HCT116 (cell line): ENCODE measurements around the gene RNF166. TPM values are rescaled to one million over a fixed set of nuclear protein-coding genes. Genes with fewer than 3 reads are reported as not detected.
A peak's percentile ranks its signal among the peaks of the same experiment; 100 is the strongest.

Experiments
- ATAC-seq: fragments of 200-7000 bp; cut with Tn5 transposase; 2 replicates; pipeline ENCODE4 v1.9.1; 2020; ENCODE audit warnings: mild to moderate bottlenecking, moderate library complexity
- BruUV-seq: library from RNA; stranded (reverse); fragments of 400-500 nt; replicated peaks from 2 replicates; lab custom pipeline; 2021; lab: Mats Ljungman, UMichigan
- CTCF ChIA-PET: fragments of 300-600 bp; sonication (Branson Sonifier 250); formaldehyde crosslinking; loops from one replicate; lab custom pipeline; 2021; ENCODE audit warnings: antibody characterized with exemption; lab: Charles Lee
- POLR2A ChIA-PET: fragments of 300-600, 350-600 bp; sonication (Branson Sonifier 250); formaldehyde crosslinking; loops from one replicate; lab custom pipeline; 2021; ENCODE audit warnings: antibody characterized with exemption; lab: Charles Lee
- RAD21 ChIA-PET, 2 experiments: fragments of 300-600 bp; sonication (Branson Sonifier 250); formaldehyde crosslinking; loops; one replicate each; lab custom pipeline; 2023; ENCODE audit warnings: low total read pairs in 2 of 2; ENCODE audit not compliant: uncharacterized antibody in 2 of 2, unreplicated experiment in 2 of 2, low non-redundant PET in 1 of 2; lab: Charles Lee
- DNase-seq: peaks from one replicate; pipeline ENCODE4 v3.0.0-alpha.2; 2010; ENCODE audit warnings: low read depth, low spot score
- H2AFZ ChIP-seq: fragments of 200-600 bp; shearing (Covaris generic), sonication (generic); 2 replicates; pipeline ENCODE4 v1.6.1; 2017; ENCODE audit warnings: low read depth, mixed run types, mixed read lengths, antibody characterized with exemption, low read length; ENCODE audit not compliant: poor library complexity, severe bottlenecking
- H3K27ac ChIP-seq: 2 replicates; pipeline ENCODE4 v1.5.1; 2012; ENCODE audit warnings: low read depth, low read length
- H3K27me3 ChIP-seq: fragments of 200-600 bp; sonication (generic); 2 replicates; pipeline ENCODE4 v1.6.1; 2016; ENCODE audit warnings: mixed run types, low read length, mixed read lengths; ENCODE audit not compliant: insufficient read depth
- H3K36me3 ChIP-seq, 2 experiments: fragments of 200-500 bp in 1 of 2; fragments of 200-600 bp in 1 of 2; sonication (Bioruptor generic) in 1 of 2; sonication (generic) in 1 of 2; 2 replicates each; pipeline versions ENCODE4 v1.5.1 to v1.6.1; 2014 to 2016; ENCODE audit warnings: low read length in 2 of 2, inconsistent platforms in 1 of 2, mixed read lengths in 1 of 2, mixed run types in 1 of 2; ENCODE audit not compliant: insufficient read depth in 2 of 2, control insufficient read depth in 1 of 2
- H3K4me1 ChIP-seq, 2 experiments: fragments of 200-600 bp in 1 of 2; sonication (generic) in 1 of 2; 2 replicates each; pipeline versions ENCODE4 v1.5.1 to v1.6.1; 2012 to 2017; ENCODE audit warnings: low read length in 2 of 2, inconsistent platforms in 1 of 2, mild to moderate bottlenecking in 1 of 2, mixed read lengths in 1 of 2, mixed run types in 1 of 2, moderate library complexity in 1 of 2; ENCODE audit not compliant: insufficient read depth in 2 of 2, control insufficient read depth in 1 of 2
- H3K4me2 ChIP-seq: fragments of 200-600 bp; sonication (generic); 2 replicates; pipeline ENCODE4 v1.6.1; 2017; ENCODE audit warnings: mixed run types, low read length, mixed read lengths
- H3K4me3 ChIP-seq, 2 experiments: fragments of 200-600 bp in 1 of 2; sonication (generic) in 1 of 2; replicated peaks in 1 of 2; 2 replicates each; pipeline ENCODE4 v1.5.1; 2011 to 2016; ENCODE audit warnings: low read length in 2 of 2, control low read depth in 1 of 2, low read depth in 1 of 2, mild to moderate bottlenecking in 1 of 2, mixed read lengths in 1 of 2, mixed run types in 1 of 2
- H3K79me2 ChIP-seq: fragments of 200-600 bp; sonication (generic); 2 replicates; pipeline ENCODE4 v1.6.1; 2017; ENCODE audit warnings: mild to moderate bottlenecking, mixed run types, low read length, moderate library complexity, mixed read lengths; ENCODE audit not compliant: insufficient read depth
- H3K9ac ChIP-seq: fragments of 200-600 bp; sonication (generic); 2 replicates; pipeline ENCODE4 v1.6.1; 2016; ENCODE audit warnings: low read length, mixed read lengths
- H3K9me2 ChIP-seq: fragments of 200-600 bp; sonication (generic), shearing (Covaris generic); 2 replicates; pipeline ENCODE4 v1.6.1; 2017; ENCODE audit warnings: mixed run types, mild to moderate bottlenecking, moderate library complexity; ENCODE audit not compliant: insufficient read depth
- H3K9me3 ChIP-seq, 2 experiments: fragments of 200-500 bp in 1 of 2; fragments of 200-600 bp in 1 of 2; sonication (Bioruptor generic) in 1 of 2; sonication (generic) in 1 of 2; 2 replicates each; pipeline ENCODE4 v1.6.1; 2014 to 2017; ENCODE audit warnings: low read length in 2 of 2, mixed read lengths in 2 of 2, inconsistent platforms in 1 of 2, low read depth in 1 of 2, mild to moderate bottlenecking in 1 of 2, mixed run types in 1 of 2, moderate library complexity in 1 of 2; ENCODE audit not compliant: control insufficient read depth in 1 of 2, insufficient read depth in 1 of 2
- H4K20me1 ChIP-seq: fragments of 200-600 bp; sonication (generic), shearing (Covaris generic); 2 replicates; pipeline ENCODE4 v1.6.1; 2017; ENCODE audit warnings: mixed run types, mild to moderate bottlenecking, moderate library complexity; ENCODE audit not compliant: insufficient read depth
- POLR2AphosphoS5 ChIP-seq: IDR thresholded peaks from 2 replicates; pipeline ENCODE4 v1.6.1; 2011; ENCODE audit warnings: mild to moderate bottlenecking, low read depth, low read length, moderate library complexity
- intact Hi-C: fragments of 100-400 bp; cut with micrococcal nuclease; formaldehyde crosslinking; loops from 2 replicates; pipeline ENCODE4 v1.10.0; 2022
- total RNA-seq: library from RNA; stranded (reverse); gene quantifications from one replicate; pipeline ENCODE4 v1.2.1, GENCODE V29; 2021; ENCODE audit not compliant: unreplicated experiment
- TF ChIP-seq, protein P1 (sequence below), 3 experiments: fragments of 200-600 bp in 1 of 3; sonication (generic) in 1 of 3; IDR thresholded peaks in 2 of 3; conservative IDR thresholded peaks in 1 of 3; 2 replicates each; pipeline ENCODE4 v1.5.1; 2012 to 2017; ENCODE audit warnings: low read depth in 2 of 3, low read length in 2 of 3, antibody characterized with exemption in 1 of 3, borderline replicate concordance in 1 of 3, control low read depth in 1 of 3, mild to moderate bottlenecking in 1 of 3, mixed read lengths in 1 of 3, mixed run types in 1 of 3, moderate library complexity in 1 of 3; ENCODE audit not compliant: insufficient read depth in 1 of 3

Gene RNF166
- total RNA-seq, 1 experiment from 2014 or later, result 39.4 TPM

DNA sequence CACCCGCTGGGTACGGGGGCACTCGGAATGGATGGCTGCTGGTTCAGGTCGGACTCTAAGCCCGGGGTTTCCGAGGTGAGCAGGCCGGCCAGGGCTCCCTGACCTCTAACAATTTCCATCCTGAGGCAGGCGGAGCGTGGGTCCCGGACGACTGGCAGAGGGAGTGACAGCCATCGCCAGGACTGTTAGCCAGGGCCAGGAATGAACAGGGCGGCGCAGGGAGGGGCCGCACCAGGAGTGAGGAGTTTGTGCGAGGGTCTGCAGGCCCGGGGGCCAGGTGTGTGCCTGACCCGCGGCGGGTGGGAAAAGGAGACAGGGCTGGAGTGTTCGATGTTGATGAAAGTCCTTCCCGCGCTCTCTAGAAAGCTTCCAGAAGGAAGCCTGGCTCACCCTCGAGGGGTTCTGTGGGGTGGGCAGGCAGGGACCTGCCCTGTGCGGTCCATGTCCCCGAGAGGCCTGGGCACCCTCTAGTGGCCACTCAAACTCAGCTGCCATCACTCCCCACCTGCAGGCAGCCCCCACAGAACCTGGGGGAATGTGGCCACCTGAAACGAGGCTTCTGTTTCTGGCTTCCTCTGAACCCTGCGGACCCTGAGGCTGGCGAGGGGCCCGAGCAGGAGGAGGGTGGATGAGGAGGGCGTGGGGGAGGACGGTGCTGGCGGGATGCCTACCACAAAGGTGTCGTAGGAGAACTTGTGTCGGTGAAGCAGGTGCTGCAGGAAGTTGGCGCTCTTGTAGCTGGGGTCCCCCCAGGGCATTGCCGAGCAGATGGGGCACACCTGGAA is 8.2 kb downstream of the RNF166 start:
- CTCF ChIA-PET, result interaction anchor here (0.9 kb wide), 1 partner anchor 40 kb away, joined by 3 read pairs; no protein-coding TSS in a partner anchor
- BruUV-seq, result no TSS peak
- no peak for DNase-seq

More for the DNA sequence above, 8.2 kb downstream of the RNF166 start:
- no peaks in the 10 kb centered on the region for H3K9me3 ChIP-seq
- no peaks in the 10 kb centered on the region for H3K9me2 ChIP-seq
- no peak overlapping the region for H3K4me3 ChIP-seq
- RAD21 ChIA-PET, result no interaction called here
- intact Hi-C loops, result no loop called here
- TF ChIP-seq, protein P1, sequence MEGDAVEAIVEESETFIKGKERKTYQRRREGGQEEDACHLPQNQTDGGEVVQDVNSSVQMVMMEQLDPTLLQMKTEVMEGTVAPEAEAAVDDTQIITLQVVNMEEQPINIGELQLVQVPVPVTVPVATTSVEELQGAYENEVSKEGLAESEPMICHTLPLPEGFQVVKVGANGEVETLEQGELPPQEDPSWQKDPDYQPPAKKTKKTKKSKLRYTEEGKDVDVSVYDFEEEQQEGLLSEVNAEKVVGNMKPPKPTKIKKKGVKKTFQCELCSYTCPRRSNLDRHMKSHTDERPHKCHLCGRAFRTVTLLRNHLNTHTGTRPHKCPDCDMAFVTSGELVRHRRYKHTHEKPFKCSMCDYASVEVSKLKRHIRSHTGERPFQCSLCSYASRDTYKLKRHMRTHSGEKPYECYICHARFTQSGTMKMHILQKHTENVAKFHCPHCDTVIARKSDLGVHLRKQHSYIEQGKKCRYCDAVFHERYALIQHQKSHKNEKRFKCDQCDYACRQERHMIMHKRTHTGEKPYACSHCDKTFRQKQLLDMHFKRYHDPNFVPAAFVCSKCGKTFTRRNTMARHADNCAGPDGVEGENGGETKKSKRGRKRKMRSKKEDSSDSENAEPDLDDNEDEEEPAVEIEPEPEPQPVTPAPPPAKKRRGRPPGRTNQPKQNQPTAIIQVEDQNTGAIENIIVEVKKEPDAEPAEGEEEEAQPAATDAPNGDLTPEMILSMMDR (IDR thresholded peaks at IDR 0.05 in 2 of 3, conservative IDR thresholded peaks at IDR 0.05 in 1 of 3; ENCODE audit: borderline replicate concordance in 1 of 3, insufficient read depth in 1 of 3, low read depth in 2 of 3, low read length in 2 of 3), result peak in 2 of 3 experiments; percentile 56 to 66; a peak in 4 of 6 replicates
- no peak for TF ChIP-seq POLR2AphosphoS5
- TF ChIP-seq, all 23 proteins: peak for 1
- Histone ChIP-seq H3K27me3 (no peaks in the 10 kb centered on the region), H3K27ac (no peak overlapping the region), H3K4me1 (no peaks in the 10 kb centered on the region), H4K20me1 (no peaks in the 10 kb centered on the region), H3K79me2 (no peaks in the 10 kb centered on the region; the same call in 1 of the 2 replicates), H3K4me2 (no peak overlapping the region), H2AFZ (no peak overlapping the region), H3K9ac (no peak overlapping the region), H3K36me3 (peaks cover 2 to 3% of the 10 kb centered on the region in 2 experiments; a peak in 1 of 4 replicates)
- ATAC-seq, result peak; percentile 63
- POLR2A ChIA-PET, result no interaction called here
